SU-DHL-6 (cell line): ENCODE measurements around the gene ADD2.

Source experiments
- EZH2phosphoT487 ChIP-seq: fragments of 200-600 bp; sonication (generic), shearing (Covaris generic); conservative IDR thresholded peaks from 2 replicates; pipeline ENCODE4 v1.6.1; 2018; ENCODE audit warnings: mild to moderate bottlenecking, antibody characterized with exemption, low read length, moderate library complexity, mixed read lengths
- TF ChIP-seq, protein P1 (sequence below): fragments of 200-600 bp; sonication (generic); IDR thresholded peaks from one replicate; pipeline ENCODE4 v1.5.1; 2017; ENCODE audit warnings: antibody characterized with exemption, mild to moderate bottlenecking, low read length, moderate library complexity; ENCODE audit not compliant: insufficient read depth, poor library complexity, severe bottlenecking

DNA sequence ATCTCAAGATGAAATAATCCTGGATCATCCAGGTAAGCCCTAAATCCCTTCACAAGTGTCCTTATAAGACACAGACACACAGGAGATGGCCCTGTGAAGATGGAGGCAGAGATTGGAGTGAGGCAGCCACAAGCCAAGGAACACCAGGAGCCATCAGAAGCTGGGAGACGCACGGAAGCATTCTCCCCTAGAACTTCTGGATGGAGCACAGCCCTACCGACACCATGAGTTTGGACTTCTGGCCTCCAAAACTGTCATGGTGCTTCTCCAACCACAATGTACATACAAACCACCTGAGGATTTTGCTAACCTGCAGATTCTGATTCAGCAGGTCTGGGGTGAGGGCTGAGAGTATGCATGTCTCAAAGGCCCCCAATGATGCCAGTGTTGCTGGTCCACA is 42.5 kb downstream of the ADD2 start:
- TF ChIP-seq, protein P1, sequence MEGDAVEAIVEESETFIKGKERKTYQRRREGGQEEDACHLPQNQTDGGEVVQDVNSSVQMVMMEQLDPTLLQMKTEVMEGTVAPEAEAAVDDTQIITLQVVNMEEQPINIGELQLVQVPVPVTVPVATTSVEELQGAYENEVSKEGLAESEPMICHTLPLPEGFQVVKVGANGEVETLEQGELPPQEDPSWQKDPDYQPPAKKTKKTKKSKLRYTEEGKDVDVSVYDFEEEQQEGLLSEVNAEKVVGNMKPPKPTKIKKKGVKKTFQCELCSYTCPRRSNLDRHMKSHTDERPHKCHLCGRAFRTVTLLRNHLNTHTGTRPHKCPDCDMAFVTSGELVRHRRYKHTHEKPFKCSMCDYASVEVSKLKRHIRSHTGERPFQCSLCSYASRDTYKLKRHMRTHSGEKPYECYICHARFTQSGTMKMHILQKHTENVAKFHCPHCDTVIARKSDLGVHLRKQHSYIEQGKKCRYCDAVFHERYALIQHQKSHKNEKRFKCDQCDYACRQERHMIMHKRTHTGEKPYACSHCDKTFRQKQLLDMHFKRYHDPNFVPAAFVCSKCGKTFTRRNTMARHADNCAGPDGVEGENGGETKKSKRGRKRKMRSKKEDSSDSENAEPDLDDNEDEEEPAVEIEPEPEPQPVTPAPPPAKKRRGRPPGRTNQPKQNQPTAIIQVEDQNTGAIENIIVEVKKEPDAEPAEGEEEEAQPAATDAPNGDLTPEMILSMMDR, result no peak
- no peak for TF ChIP-seq EZH2phosphoT487
